ENCODE data around the gene CHRNA3.

GRCh38 chr15:78604420-78604819, 16.4 kb downstream of the CHRNA3 start:
- TF ChIP-seq, protein P1, sequence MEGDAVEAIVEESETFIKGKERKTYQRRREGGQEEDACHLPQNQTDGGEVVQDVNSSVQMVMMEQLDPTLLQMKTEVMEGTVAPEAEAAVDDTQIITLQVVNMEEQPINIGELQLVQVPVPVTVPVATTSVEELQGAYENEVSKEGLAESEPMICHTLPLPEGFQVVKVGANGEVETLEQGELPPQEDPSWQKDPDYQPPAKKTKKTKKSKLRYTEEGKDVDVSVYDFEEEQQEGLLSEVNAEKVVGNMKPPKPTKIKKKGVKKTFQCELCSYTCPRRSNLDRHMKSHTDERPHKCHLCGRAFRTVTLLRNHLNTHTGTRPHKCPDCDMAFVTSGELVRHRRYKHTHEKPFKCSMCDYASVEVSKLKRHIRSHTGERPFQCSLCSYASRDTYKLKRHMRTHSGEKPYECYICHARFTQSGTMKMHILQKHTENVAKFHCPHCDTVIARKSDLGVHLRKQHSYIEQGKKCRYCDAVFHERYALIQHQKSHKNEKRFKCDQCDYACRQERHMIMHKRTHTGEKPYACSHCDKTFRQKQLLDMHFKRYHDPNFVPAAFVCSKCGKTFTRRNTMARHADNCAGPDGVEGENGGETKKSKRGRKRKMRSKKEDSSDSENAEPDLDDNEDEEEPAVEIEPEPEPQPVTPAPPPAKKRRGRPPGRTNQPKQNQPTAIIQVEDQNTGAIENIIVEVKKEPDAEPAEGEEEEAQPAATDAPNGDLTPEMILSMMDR (IDR thresholded peaks at IDR 0.05) = no peak
- TF ChIP-seq POLR2A (IDR thresholded peaks at IDR 0.05) = no peak
- TF ChIP-seq EP300 (IDR thresholded peaks at IDR 0.05) = no peak

All from tibial nerve (tissue), 4 donors.